Mesothelial cell of epicardium (in vitro differentiated cells): Measurements from ENCODE around the gene CPLX3. TPM values are rescaled to one million over a fixed set of nuclear protein-coding genes. Genes with fewer than 3 reads are reported as not detected.
A peak's percentile ranks its signal among the peaks of the same experiment; 100 is the strongest.

Experiments
- DNase-seq, 2 experiments: peaks; one replicate each; pipeline ENCODE4 v3.0.0; 2021; ENCODE audit warnings: low spot score in 2 of 2; ENCODE audit not compliant: unreplicated experiment in 2 of 2
- H3K27ac Mint-ChIP-seq: 2 replicates; pipeline ENCODE4 v1.8.0; 2021; ENCODE audit warnings: mixed read lengths
- H3K27me3 Mint-ChIP-seq: 2 replicates; pipeline ENCODE4 v1.8.0; 2021; ENCODE audit warnings: low read depth, mixed read lengths
- H3K36me3 Mint-ChIP-seq: 2 replicates; pipeline ENCODE4 v1.8.0; 2021; ENCODE audit warnings: mixed read lengths
- H3K4me1 Mint-ChIP-seq: 2 replicates; pipeline ENCODE4 v1.8.0; 2021; ENCODE audit warnings: mixed read lengths
- H3K4me3 Mint-ChIP-seq: 2 replicates; pipeline ENCODE4 v1.8.0; 2021; ENCODE audit warnings: mild to moderate bottlenecking, moderate library complexity, mixed read lengths
- H3K9me3 Mint-ChIP-seq: 2 replicates; pipeline ENCODE4 v1.8.0; 2021; ENCODE audit warnings: mixed read lengths
- CTCF ChIP-seq: fragments of 200-600 bp; sonication (generic); IDR thresholded peaks from one replicate; pipeline ENCODE4 v1.5.0; 2021; ENCODE audit warnings: antibody characterized with exemption; ENCODE audit not compliant: unreplicated experiment
- total RNA-seq: library from RNA; stranded (reverse); gene quantifications from 3 replicates; pipeline ENCODE4 v1.2.1, GENCODE V29; 2021

The CPLX3 gene
- total RNA-seq, 1 donor from 2014 or later: not detected

DNA sequence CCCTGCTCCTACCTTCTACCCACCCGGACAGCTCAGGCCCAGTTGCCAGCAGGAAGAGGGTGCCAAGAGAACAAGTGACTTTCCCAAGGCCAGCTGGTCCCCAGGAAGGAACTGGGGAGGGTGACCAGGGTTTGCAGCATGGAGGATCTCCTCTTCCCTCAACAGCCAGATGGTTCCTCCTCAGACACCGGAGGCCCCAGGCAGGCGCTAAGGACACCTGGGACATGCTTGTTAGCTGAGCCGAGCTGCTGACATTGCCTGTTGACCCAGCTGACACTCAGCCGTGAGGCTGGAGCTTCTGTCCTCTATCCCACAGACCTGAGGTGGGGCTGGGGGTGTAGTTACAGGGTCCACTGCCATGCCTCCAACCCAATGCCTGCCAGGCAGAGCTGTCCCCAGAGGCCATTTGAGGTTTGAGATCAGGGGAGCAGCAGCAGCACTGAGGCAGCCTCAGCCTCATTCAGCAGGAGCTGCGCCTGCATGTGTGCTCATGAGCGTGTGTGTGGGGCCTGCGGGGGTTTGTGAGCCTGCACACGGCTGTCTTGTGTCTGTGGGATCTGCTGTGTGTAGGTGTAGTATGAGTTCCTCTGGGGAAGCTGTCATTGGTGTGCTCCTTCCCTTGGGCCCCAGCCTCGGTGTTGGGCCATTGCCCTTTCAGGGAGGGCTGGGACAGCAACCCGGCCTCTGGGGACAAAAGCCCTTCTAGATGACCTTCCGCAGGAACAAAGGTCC lies 7.1 kb downstream of the CPLX3 start:
- Mint-ChIP-seq H3K4me3 (no peak overlapping the region), H3K4me1 (no peaks in the 10 kb centered on the region), H3K27me3 (peaks cover 22% of the 10 kb centered on the region), H3K36me3 (no peaks in the 10 kb centered on the region), H3K27ac (no peak overlapping the region), H3K9me3 (no peaks in the 10 kb centered on the region)
- no peak for TF ChIP-seq CTCF
- no peak for DNase-seq

GRCh38 chr15:74835312-74835823 lies 8.9 kb downstream of the CPLX3 start:
- H3K4me1 Mint-ChIP-seq: no peaks in the 10 kb centered on the region
- H3K27me3 Mint-ChIP-seq: peaks cover 9% of the 10 kb centered on the region
- H3K27ac Mint-ChIP-seq: no peak overlapping the region
- DNase-seq: peak in 1 of 2 experiments; percentile 68
- H3K36me3 Mint-ChIP-seq: no peaks in the 10 kb centered on the region
- peak; percentile 69 for TF ChIP-seq CTCF
- no peaks in the 10 kb centered on the region for H3K9me3 Mint-ChIP-seq
- H3K4me3 Mint-ChIP-seq: no peak overlapping the region

GRCh38 chr15:74836846-74837245 lies 10.4 kb downstream of the CPLX3 start:
- H3K27me3 Mint-ChIP-seq: no peaks in the 10 kb centered on the region
- DNase-seq: no peak
- H3K27ac Mint-ChIP-seq: no peak overlapping the region
- no peaks in the 10 kb centered on the region for H3K9me3 Mint-ChIP-seq
- H3K4me3 Mint-ChIP-seq: no peak overlapping the region
- H3K4me1 Mint-ChIP-seq: peaks cover 4% of the 10 kb centered on the region
- no peaks in the 10 kb centered on the region for H3K36me3 Mint-ChIP-seq
- TF ChIP-seq CTCF: no peak

DNA sequence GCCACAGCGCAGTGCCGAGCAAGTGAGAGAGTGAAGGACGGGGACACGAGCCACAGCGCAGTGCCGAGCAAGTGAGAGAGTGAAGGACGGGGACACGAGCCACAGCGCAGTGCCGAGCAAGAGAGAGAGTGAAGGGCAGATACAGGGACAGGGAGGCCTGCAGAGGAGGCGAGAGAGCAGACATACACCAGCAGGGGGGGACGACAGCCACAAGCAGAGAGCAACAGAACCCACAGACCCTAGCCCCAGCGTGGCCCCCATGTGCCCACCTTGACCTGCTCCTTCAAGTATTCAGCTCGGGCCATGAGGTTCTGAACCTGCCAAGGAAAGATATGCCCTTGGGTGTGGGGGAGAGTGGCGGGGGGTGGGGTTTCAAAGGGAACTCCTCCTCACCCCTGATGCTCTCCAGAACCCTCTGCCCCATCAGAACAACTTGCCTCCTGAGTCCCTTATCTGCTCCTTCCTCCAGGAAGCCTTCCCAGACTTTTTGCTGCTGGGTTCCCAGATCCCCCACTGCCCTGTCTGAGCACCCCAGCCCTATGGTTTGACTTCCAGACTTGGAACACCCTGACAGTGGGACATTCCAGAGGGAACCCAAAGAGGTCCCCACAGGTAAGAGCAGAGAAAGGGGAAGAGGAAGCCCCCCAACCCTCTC lies 11.2 kb downstream of the CPLX3 start:
- H3K9me3 Mint-ChIP-seq: no peaks in the 10 kb centered on the region

GRCh38 chr15:74838137-74838516 lies 11.7 kb downstream of the CPLX3 start:
- no peak overlapping the region for H3K27ac Mint-ChIP-seq
- no peak for TF ChIP-seq CTCF
- H3K4me1 Mint-ChIP-seq: peaks cover 10% of the 10 kb centered on the region
- no peak overlapping the region for H3K4me3 Mint-ChIP-seq
- no peaks in the 10 kb centered on the region for H3K27me3 Mint-ChIP-seq
- H3K9me3 Mint-ChIP-seq: no peaks in the 10 kb centered on the region
- DNase-seq: no peak
- H3K36me3 Mint-ChIP-seq: peaks cover 2% of the 10 kb centered on the region

More for the DNA sequence above, 11.2 kb downstream of the CPLX3 start:
- TF ChIP-seq CTCF: no peak
- Mint-ChIP-seq H3K4me1 (peaks cover 10% of the 10 kb centered on the region), H3K4me3 (no peak overlapping the region), H3K27ac (no peak overlapping the region), H3K36me3 (peaks cover 2% of the 10 kb centered on the region), H3K27me3 (no peaks in the 10 kb centered on the region)
- no peak for DNase-seq
